H1 (cell line): ENCODE measurements around the gene DSP. TPM values are rescaled to one million over a fixed set of nuclear protein-coding genes. Genes with fewer than 3 reads are reported as not detected.

Experiments
- CTCF ChIA-PET: fragments of 300-600 bp; sonication (Branson Sonifier 250); formaldehyde crosslinking; loops from one replicate; lab custom pipeline; 2021; ENCODE audit not compliant: partially characterized antibody; lab: Charles Lee
- POLR2A ChIA-PET: fragments of 300-600 bp; sonication (Branson Sonifier 250); formaldehyde crosslinking; loops from one replicate; lab custom pipeline; 2021; ENCODE audit warnings: inconsistent platforms; ENCODE audit not compliant: partially characterized antibody; lab: Charles Lee
- DNase-seq, 2 experiments: peaks; one replicate each; pipeline versions ENCODE4 v3.0.0 to v3.0.0-alpha.2; 2010 to 2022; ENCODE audit warnings: low spot score in 2 of 2, low read depth in 1 of 2, mixed read lengths in 1 of 2
- FAIRE-seq: peaks from 2 replicates; lab custom pipeline; 2011; peaks lifted over from hg19 to GRCh38; lab: Jason Lieb, UNC
- H2AFZ ChIP-seq: 2 replicates; pipeline ENCODE4 v1.8.1; 2012; ENCODE audit warnings: low read length, inconsistent platforms
- H2AK5ac ChIP-seq: 2 replicates; pipeline ENCODE4 v1.6.1; 2013; ENCODE audit warnings: low read depth, low read length
- H2BK120ac ChIP-seq: replicated peaks from 2 replicates; pipeline ENCODE3; 2013; ENCODE audit warnings: low read depth, low read length, inconsistent platforms
- H2BK12ac ChIP-seq: 2 replicates; pipeline ENCODE4 v1.6.1; 2013; ENCODE audit warnings: low read depth, low read length
- H2BK15ac ChIP-seq: 2 replicates; pipeline ENCODE4 v1.6.1; 2013; ENCODE audit warnings: low read length
- H2BK20ac ChIP-seq: 2 replicates; pipeline ENCODE4 v1.6.1; 2013; ENCODE audit warnings: low read length
- H2BK5ac ChIP-seq: 2 replicates; pipeline ENCODE4 v1.6.1; 2013; ENCODE audit warnings: low read depth, low read length
- H3K14ac ChIP-seq: 2 replicates; pipeline ENCODE4 v1.6.1; 2013; ENCODE audit warnings: inconsistent platforms; ENCODE audit not compliant: insufficient read length
- H3K18ac ChIP-seq: 2 replicates; pipeline ENCODE4 v1.6.1; 2013; ENCODE audit warnings: low read length; ENCODE audit errors: extremely low read depth
- H3K23ac ChIP-seq: 2 replicates; pipeline ENCODE4 v1.6.1; 2013; ENCODE audit warnings: inconsistent platforms; ENCODE audit not compliant: insufficient read length
- H3K23me2 ChIP-seq: 2 replicates; pipeline ENCODE4 v1.6.1; 2013; ENCODE audit warnings: low read depth, low read length
- H3K27ac ChIP-seq: 2 replicates; pipeline ENCODE4 v1.6.1; 2011; ENCODE audit warnings: low read depth, low read length, inconsistent platforms
- H3K27me3 ChIP-seq, 4 experiments: replicated peaks in 1 of 4; 1 replicate in 1 of 4; 2 replicates in 3 of 4; pipeline versions ENCODE4 v1.6.1 to v1.8.1; 2011 to 2013; ENCODE audit warnings: low read length in 3 of 4, mild to moderate bottlenecking in 3 of 4, inconsistent platforms in 2 of 4, mixed read lengths in 2 of 4, moderate library complexity in 1 of 4; ENCODE audit not compliant: control insufficient read depth in 3 of 4, insufficient read depth in 3 of 4; ENCODE audit errors: extremely low read depth in 1 of 4
- H3K36me3 ChIP-seq, 4 experiments: 2 replicates each; pipeline versions ENCODE4 v1.6.1 to v1.8.1; 2011 to 2013; ENCODE audit warnings: mild to moderate bottlenecking in 4 of 4, low read length in 3 of 4, moderate library complexity in 2 of 4, control low read depth in 1 of 4, inconsistent platforms in 1 of 4; ENCODE audit not compliant: insufficient read depth in 4 of 4, control insufficient read depth in 2 of 4
- H3K4ac ChIP-seq: replicated peaks from 2 replicates; pipeline ENCODE3; 2013; ENCODE audit warnings: low read length, low read depth, mixed read lengths, inconsistent platforms; ENCODE audit not compliant: insufficient read length
- H3K4me1 ChIP-seq, 4 experiments: replicated peaks in 1 of 4; 1 replicate in 1 of 4; 2 replicates in 3 of 4; pipeline versions ENCODE4 v1.6.1 to v1.8.1; 2011 to 2013; ENCODE audit warnings: low read length in 3 of 4, inconsistent platforms in 2 of 4, mixed read lengths in 1 of 4; ENCODE audit not compliant: insufficient read depth in 4 of 4, control insufficient read depth in 3 of 4
- H3K4me2 ChIP-seq, 2 experiments: 2 replicates each; pipeline versions ENCODE4 v1.6.1 to v1.8.1; 2011 to 2013; ENCODE audit warnings: low read depth in 2 of 2, low read length in 2 of 2, control low read depth in 1 of 2, inconsistent platforms in 1 of 2, mild to moderate bottlenecking in 1 of 2; ENCODE audit not compliant: insufficient read depth in 1 of 2
- H3K4me3 ChIP-seq, 4 experiments: fragments of 200-600, 300-600 bp in 1 of 4; sonication (generic), shearing (Covaris generic), sonication (Bioruptor Twin) in 1 of 4; 2 replicates each; pipeline versions ENCODE4 v1.5.1 to v1.8.1; 2011 to 2016; ENCODE audit warnings: low read length in 4 of 4, low read depth in 3 of 4, control low read depth in 2 of 4, inconsistent platforms in 2 of 4, mild to moderate bottlenecking in 2 of 4, mixed read lengths in 1 of 4, moderate library complexity in 1 of 4; ENCODE audit not compliant: insufficient read depth in 2 of 4; ENCODE audit errors: extremely low read depth in 1 of 4
- H3K56ac ChIP-seq: replicated peaks from 2 replicates; pipeline ENCODE3; 2013; ENCODE audit warnings: low read depth, mild to moderate bottlenecking, mixed read lengths, low read length, inconsistent platforms; ENCODE audit not compliant: insufficient read length
- H3K79me1 ChIP-seq: 2 replicates; pipeline ENCODE4 v1.6.1; 2013; ENCODE audit warnings: low read depth, low read length, control low read depth
- H3K79me2 ChIP-seq, 2 experiments: 2 replicates each; pipeline versions ENCODE4 v1.6.1 to v1.8.1; 2012 to 2013; ENCODE audit warnings: low read length in 2 of 2, mild to moderate bottlenecking in 2 of 2, inconsistent platforms in 1 of 2; ENCODE audit not compliant: insufficient read depth in 2 of 2, control insufficient read depth in 1 of 2
- H3K9ac ChIP-seq, 4 experiments: replicated peaks in 1 of 4; 1 replicate in 1 of 4; 2 replicates in 3 of 4; pipeline versions ENCODE4 v1.6.1 to v1.8.1; 2011 to 2013; ENCODE audit warnings: low read depth in 3 of 4, low read length in 3 of 4, control low read depth in 2 of 4, mild to moderate bottlenecking in 2 of 4, moderate library complexity in 2 of 4, inconsistent platforms in 1 of 4; ENCODE audit errors: extremely low read depth in 1 of 4
- H3K9me3 ChIP-seq, 2 experiments: 2 replicates each; pipeline versions ENCODE4 v1.6.1 to v1.8.1; 2012 to 2013; ENCODE audit warnings: mild to moderate bottlenecking in 2 of 2, moderate library complexity in 2 of 2, control low read depth in 1 of 2, inconsistent platforms in 1 of 2, low read depth in 1 of 2, low read length in 1 of 2, mixed read lengths in 1 of 2; ENCODE audit not compliant: insufficient read depth in 2 of 2
- H4K20me1 ChIP-seq, 2 experiments: replicated peaks in 1 of 2; 2 replicates each; pipeline versions ENCODE3 to v1.8.1; 2011 to 2013; ENCODE audit warnings: inconsistent platforms in 2 of 2, low read length in 2 of 2, mild to moderate bottlenecking in 1 of 2; ENCODE audit not compliant: insufficient read depth in 2 of 2, control insufficient read depth in 1 of 2
- H4K5ac ChIP-seq: 2 replicates; pipeline ENCODE4 v1.6.1; 2013; ENCODE audit warnings: low read length, low read depth, mixed read lengths, inconsistent platforms; ENCODE audit not compliant: insufficient read length
- H4K8ac ChIP-seq: 2 replicates; pipeline ENCODE4 v1.8.0; 2013; ENCODE audit warnings: mild to moderate bottlenecking, moderate library complexity, low read length, inconsistent platforms; ENCODE audit not compliant: insufficient read depth; ENCODE audit errors: extremely low read depth
- H4K91ac ChIP-seq: replicated peaks from 2 replicates; pipeline ENCODE3; 2013; ENCODE audit warnings: low read length, mixed read lengths, inconsistent platforms; ENCODE audit not compliant: insufficient read length
- CEBPB ChIP-seq: IDR thresholded peaks from 2 replicates; pipeline ENCODE4 v1.6.1; 2012; ENCODE audit warnings: low read depth, low read length
- JUN ChIP-seq: IDR thresholded peaks from 2 replicates; pipeline ENCODE4 v1.6.1; 2011; ENCODE audit warnings: low read depth, mild to moderate bottlenecking, improper control_type of control experiment, low read length
- JUND ChIP-seq: IDR thresholded peaks from 2 replicates; pipeline ENCODE4 v1.6.1; 2011; ENCODE audit warnings: mild to moderate bottlenecking, improper control_type of control experiment, low read length
- WGBS, 2 experiments: shearing (Covaris generic) in 1 of 2; methylation state at CpG; one replicate each; pipeline versions ENCODE4 v1.1.6 to v1.1.7; 2013 to 2015; ENCODE audit warnings: low lambda C conversion rate in 2 of 2, mixed read lengths in 2 of 2, inconsistent platforms in 1 of 2, low coverage in 1 of 2, missing lambda C conversion rate in 1 of 2; ENCODE audit not compliant: insufficient replicate concordance in 2 of 2, insufficient coverage in 1 of 2, insufficient read length in 1 of 2; ENCODE audit errors: extremely low coverage in 1 of 2, missing lambda C conversion rate in 1 of 2; 5-methylcytosine and 5-hydroxymethylcytosine counted together
- polyA plus RNA-seq, 7 experiments: library from polyadenylated mRNA; depleted of rRNA in 3 of 7; stranded (reverse) in 5 of 7; unstranded in 2 of 7; fragments of >200 nt in 5 of 7; fragments of 200-250 nt in 2 of 7; gene quantifications; 1 replicate in 5 of 7; 2 replicates in 1 of 7; 4 replicates in 1 of 7; pipeline versions ENCODE4 v1.2.1 to v1.2.3, GENCODE V29; 2011 to 2013; ENCODE audit warnings: missing spikeins in 2 of 7, mixed read lengths in 2 of 7
- total RNA-seq: library from RNA; stranded (reverse); fragmentation: NEBNext Ultra II Directional; extraction: Animal tissue kit (Norgen Biotek cat#: 25700); gene quantifications from 2 replicates; pipeline ENCODE4 v1.2.1, GENCODE V29; 2021
- TF ChIP-seq, protein P1 (sequence below): IDR thresholded peaks from 2 replicates; pipeline ENCODE4 v1.6.1; 2012; ENCODE audit warnings: inconsistent platforms

DSP gene
- total and polyA plus RNA-seq, 2 of the 8 experiments (the other 6 are each of a cell fraction or from before 2014, with no cell fraction given): 14.3 to 48.5 TPM

DNA sequence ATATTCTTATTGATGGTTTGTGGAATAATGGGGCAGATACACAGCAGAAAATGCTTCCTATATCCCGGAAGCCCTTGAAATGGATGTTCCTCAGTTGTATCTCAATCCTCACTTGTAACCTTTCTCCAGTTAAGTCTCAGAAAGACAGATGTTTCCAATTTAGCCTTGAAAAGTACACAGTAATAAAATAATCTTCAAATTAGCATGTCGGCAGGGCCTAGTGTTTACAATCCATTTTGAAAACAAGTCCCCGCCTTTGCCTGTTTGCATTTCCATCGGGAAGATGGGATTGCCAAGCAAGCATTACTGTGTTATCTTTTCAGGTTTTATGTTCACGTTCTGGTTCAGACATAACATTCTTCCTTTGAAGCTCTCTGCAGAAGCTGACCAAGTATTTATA, 90.0 kb downstream of the DSP start:
- H2BK12ac ChIP-seq: no peak overlapping the region
- no peak overlapping the region for H4K8ac ChIP-seq
- no peak overlapping the region for H3K14ac ChIP-seq
- H3K9ac ChIP-seq: no peak overlapping the region
- no peak overlapping the region for H2BK120ac ChIP-seq
- no peak overlapping the region for H3K27ac ChIP-seq
- H3K18ac ChIP-seq: no peak overlapping the region
- no peaks in the 10 kb centered on the region for H4K20me1 ChIP-seq
- no peak overlapping the region for H3K56ac ChIP-seq
- no peaks in the 10 kb centered on the region for H3K4me1 ChIP-seq
- no peaks in the 10 kb centered on the region for H3K79me1 ChIP-seq
- H2AFZ ChIP-seq: no peak overlapping the region
- no peak for TF ChIP-seq JUN
- TF ChIP-seq CEBPB: no peak
- TF ChIP-seq JUND: no peak
- TF ChIP-seq, protein P1, sequence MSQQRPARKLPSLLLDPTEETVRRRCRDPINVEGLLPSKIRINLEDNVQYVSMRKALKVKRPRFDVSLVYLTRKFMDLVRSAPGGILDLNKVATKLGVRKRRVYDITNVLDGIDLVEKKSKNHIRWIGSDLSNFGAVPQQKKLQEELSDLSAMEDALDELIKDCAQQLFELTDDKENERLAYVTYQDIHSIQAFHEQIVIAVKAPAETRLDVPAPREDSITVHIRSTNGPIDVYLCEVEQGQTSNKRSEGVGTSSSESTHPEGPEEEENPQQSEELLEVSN: no peak
- TF ChIP-seq, all 59 proteins: peak for 0
- H3K27me3 ChIP-seq: peaks cover 0 to 2% (median 0%) of the 10 kb centered on the region in 4 experiments; a peak in 1 of 7 replicates
- H3K4ac ChIP-seq: no peak overlapping the region
- H3K4me2 ChIP-seq: no peak overlapping the region
- DNase-seq (no peak), FAIRE-seq (no peak)
- POLR2A ChIA-PET: no interaction called here
- H2BK5ac ChIP-seq: no peak overlapping the region
- WGBS, 2 experiments: 94% methylated on average over 5 of the region's 5 CpGs; no CpG with 5 or more reads in 1 of the 2 experiments
- no peak overlapping the region for H2BK20ac ChIP-seq
- H3K23me2 ChIP-seq: no peaks in the 10 kb centered on the region; the same call in 1 of the 2 replicates
- H2AK5ac ChIP-seq: no peak overlapping the region
- no peak overlapping the region for H4K91ac ChIP-seq
- H4K5ac ChIP-seq: no peak overlapping the region
- H3K36me3 ChIP-seq: no peaks in the 10 kb centered on the region
- H3K79me2 ChIP-seq: no peaks in the 10 kb centered on the region
- H3K4me3 ChIP-seq: no peak overlapping the region
- no peak overlapping the region for H3K23ac ChIP-seq
- no peak overlapping the region for H2BK15ac ChIP-seq
- peaks cover 0 to 4% of the 10 kb centered on the region in 2 experiments; a peak in 1 of 4 replicates for H3K9me3 ChIP-seq
- CTCF ChIA-PET: interaction anchor here (1.2 to 5.6 kb wide), 6 partner anchors 11 to 356 kb away, joined by 3 to 26 read pairs (median 4); no protein-coding TSS in a partner anchor
